HG03469 (cell line): ENCODE measurements around the gene TRIOBP.
"Not testable (repeated sequence)": the region's sequence is repeated elsewhere in the genome, so short reads cannot be mapped to it uniquely, and the experiment has no call there.

Source experiments
- ATAC-seq: cut with Tn5 transposase; IDR thresholded peaks from one replicate; pipeline ENCODE4 v1.9.1; 2021; ENCODE audit warnings: mild to moderate bottlenecking, moderate library complexity, moderate number of reproducible peaks; ENCODE audit not compliant: unreplicated experiment

The TRIOBP gene

DNA sequence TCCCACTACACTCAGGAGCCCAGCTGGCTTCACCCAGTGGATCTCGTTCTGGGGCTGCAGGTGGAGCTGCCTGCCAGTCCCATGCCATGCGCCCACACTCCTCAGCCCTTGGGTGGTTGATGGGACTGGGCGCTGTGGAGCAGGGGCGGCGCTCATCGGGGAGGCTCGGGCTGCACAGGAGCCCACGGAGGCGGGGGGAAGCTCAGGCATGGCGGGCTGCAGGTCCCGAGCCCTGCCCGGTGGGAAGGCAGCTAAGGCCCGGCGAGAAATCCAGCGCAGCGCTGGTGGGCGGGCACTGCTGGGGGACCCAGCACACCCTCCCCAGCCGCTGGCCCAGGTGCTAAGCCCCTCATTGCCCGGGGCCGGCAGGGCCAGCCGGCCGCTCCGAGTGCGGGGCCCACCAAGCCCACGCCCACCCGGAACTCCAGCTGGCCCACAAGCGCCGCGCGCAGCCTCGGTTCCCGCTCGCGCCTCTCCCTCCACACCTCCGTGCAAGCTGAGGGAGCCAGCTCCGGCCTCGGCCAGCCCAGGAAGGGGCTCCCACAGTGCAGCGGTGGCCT lies 21.0 kb downstream of the TRIOBP start:
- not testable (repeated sequence) for ATAC-seq

DNA sequence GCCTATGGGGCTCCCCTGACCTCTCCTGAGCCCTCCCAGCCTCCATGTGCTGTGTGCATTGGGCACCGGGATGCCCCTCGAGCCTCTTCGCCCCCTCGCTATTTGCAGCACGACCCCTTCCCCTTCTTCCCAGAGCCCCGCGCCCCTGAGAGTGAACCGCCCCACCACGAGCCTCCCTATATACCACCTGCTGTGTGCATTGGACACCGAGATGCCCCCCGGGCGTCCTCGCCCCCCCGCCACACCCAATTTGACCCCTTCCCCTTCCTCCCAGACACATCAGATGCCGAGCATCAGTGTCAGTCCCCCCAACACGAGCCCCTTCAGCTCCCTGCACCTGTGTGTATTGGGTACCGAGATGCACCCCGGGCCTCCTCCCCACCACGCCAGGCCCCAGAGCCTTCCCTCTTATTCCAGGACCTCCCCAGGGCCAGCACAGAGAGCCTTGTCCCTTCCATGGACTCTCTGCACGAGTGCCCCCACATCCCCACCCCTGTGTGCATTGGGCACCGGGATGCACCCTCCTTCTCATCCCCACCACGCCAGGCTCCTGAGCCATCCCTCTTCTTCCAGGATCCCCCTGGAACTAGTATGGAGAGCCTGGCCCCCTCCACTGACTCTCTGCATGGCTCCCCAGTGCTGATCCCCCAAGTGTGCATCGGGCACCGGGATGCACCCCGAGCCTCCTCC lies 28.8 kb downstream of the TRIOBP start:
- no peak for ATAC-seq

DNA sequence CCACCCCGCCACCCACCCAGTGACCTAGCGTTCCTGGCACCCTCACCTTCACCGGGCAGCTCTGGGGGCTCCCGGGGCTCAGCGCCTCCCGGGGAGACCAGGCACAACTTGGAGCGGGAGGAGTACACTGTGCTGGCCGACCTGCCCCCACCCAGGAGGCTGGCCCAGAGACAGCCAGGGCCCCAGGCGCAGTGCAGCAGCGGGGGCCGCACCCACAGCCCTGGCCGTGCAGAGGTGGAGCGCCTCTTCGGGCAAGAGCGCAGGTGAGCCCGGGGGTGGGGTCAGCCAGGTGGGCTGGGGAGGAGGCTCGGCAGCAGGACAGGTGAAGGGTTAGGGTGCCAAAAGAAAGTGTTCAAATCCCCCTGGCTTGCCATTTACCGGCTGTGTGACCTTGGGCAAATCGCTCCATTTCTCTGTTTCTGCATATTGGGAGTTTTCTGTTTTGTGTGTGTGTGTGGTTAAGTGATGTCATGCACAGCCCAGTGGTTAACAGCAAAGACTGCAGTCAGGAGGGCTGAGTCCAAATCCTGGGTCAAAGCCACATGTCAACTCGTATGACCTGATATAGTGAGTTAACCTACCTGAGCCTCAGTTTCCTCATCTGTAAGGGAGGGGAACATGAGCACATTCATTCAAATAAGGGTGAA lies 29.5 kb downstream of the TRIOBP start:
- no peak for ATAC-seq

DNA sequence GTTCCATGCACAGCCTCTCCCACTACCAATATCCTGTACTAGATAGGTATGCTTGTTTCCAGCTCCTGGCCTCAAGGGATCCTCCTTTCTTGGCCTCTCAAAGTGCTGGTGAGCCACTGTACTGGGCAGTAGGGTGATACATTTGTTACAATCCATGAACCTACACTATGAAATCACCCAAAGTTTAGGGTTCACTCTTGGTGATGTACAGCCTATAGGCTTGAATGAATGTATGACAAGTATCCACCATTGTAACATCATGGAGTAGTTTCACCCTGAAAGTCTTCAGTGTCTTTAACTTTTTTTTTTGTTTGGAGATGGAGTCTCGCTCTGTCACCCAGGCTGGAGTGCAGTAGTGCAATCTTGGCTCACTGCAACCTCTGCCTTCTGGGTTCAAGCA lies 31.8 kb downstream of the TRIOBP start:
- no peak for ATAC-seq

DNA sequence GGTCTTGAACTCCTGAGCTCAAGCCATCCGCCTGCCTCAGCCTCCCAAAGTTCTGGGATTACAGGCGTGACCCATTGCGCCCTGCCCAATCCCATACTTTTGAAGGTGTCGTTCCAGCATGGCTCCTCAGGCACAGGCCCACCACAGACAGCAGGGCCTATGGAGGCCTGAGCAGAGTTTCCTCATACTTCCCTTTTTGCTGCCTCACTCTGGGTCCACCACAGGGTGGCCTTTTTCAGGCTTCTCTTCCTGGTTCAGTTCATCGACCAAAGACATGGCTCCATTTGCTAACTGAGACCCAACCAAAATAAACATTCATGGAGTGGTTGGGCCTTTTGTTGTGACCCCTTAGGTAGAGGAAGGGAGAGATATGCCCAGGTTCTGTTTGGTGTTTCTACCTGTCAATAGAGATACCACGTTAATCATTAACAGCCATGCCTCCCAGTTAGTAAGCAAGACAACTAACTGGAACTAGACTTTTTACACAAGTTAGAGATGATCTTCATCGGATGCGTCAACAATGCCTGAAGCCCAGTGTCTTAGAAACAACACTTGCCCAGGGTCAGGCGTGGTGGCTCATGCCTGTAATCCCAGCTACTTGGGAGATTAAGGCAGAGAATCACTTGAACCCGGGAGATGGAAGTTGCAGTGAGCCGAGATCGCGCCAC lies 35.1 kb downstream of the TRIOBP start:
- no peak for ATAC-seq

DNA sequence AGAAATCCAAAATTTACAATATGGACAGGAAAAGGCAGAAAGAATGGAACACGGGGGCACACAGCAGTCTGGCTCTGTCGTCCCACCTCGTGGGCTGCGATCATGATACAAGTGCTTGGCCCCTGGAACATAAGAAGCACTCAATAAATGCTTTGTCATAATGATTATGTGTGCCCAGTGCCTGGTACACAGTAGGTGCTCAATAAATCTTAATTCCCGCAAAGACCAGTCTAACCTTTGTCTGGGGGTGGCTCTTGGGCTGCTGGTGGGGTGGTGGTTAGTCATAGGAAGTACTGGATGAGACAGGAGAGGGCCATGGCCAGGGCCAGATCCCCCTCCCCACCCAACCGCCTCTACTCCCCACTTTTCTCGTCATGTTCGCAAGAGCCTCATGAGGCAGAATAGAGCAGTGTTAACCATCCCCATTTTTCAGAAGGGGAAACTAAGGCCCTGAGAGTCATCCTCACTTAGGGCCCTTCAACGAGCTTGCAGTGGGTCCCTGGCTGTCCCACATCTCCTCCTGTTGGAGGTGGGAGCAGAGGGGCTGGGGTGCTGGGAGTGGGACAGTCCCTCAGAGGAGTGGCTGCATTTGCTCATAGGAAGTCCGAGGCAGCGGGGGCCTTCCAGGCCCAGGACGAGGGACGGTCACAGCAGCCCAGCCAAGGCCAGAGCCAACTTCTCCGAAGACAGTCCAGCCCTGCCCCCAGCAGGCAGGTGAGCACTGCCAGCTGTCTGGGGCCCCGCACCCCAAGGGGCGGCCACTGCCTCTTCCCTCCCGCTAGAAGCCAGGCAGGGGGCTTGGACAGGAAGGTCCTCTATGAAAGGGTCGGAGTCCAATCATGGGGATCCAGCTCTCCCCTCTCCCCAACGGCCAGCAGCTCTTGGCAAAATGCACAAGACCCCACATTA lies 36.1 kb downstream of the TRIOBP start:
- no peak for ATAC-seq

DNA sequence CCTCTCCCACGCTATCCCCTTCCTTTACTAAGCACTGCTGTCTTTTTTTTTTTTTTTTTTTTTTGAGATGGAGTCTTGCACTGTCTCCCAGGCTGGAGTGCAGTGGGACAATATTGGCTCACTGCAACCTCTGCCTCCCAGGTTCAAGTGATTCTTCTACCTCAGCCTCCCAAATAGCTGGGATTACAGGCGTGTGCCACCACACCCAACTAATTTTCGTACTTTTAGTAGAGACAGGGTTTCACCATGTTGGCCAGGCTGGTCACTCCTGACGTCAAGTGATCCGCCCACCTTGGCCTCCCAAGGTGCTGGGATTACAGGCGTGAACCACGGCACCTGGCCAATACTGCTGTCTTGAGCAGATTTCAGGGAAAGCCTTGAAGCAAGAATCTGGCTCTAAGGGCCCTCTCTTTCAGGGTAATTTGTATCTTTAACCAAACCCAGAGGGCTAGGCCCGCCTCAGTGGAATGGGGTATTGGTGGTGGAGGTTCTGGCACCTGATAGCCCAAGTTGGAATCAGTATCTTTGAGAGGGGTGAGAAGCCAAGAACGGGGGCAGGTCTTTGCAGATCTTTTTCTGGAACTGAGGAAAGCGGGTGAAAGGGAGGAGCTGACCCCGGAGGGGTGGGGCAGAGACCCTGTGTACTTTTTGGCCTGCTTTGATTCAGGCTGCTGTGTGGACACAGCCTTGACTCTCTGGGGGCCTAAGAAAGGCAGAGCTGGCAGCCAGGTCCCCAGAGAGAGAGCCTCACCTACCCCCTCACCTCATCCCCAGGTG lies 37.0 kb downstream of the TRIOBP start:
- ATAC-seq, result no peak

DNA sequence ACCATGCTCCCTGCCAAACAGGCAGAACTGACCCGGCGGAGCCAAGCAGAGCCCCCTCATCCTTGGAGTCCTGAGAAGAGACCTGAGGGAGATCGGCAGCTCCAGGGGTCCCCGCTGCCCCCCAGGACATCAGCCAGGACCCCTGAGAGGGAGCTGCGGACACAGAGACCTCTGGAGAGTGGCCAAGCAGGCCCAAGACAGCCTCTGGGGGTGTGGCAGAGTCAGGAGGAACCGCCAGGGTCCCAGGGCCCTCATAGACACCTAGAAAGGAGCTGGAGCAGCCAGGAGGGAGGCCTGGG lies 37.5 kb downstream of the TRIOBP start:
- ATAC-seq, result no peak

DNA sequence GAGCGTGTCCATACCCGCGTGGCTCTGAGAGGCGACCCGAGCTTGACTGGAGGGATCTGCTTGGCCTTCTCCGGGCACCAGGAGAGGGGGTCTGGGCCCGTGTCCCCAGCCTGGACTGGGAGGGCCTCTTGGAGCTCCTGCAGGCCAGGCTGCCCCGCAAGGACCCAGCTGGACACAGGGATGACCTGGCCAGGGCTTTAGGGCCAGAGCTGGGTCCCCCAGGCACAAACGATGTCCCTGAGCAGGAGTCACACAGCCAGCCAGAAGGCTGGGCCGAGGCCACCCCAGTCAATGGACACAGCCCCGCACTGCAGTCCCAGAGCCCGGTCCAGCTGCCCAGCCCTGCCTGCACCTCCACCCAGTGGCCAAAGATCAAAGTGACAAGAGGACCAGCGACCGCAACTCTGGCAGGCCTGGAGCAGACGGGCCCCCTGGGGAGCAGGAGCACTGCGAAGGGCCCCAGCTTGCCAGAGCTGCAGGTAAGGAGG lies 38.2 kb downstream of the TRIOBP start:
- ATAC-seq, result no peak

DNA sequence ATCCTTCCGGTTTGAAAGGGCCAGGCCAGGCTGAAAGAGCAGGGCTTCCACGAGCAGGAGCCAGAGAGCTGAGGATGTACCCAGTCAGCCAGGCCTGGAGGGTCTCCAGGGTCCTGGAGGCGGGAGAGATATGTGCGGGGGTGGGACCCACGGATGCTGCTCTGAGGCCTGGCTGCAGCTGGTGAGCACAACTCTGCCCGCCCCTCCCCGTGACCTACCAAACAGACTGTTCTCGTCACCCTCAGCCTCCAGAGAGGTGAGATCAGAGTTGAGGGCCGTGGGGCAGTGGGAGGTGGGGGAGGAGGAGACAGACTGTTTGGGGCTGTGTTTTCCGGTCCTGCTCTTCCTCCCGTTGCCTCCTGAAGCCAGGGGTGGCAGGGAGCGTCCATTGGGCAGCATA lies 42.2 kb downstream of the TRIOBP start:
- no peak for ATAC-seq

DNA sequence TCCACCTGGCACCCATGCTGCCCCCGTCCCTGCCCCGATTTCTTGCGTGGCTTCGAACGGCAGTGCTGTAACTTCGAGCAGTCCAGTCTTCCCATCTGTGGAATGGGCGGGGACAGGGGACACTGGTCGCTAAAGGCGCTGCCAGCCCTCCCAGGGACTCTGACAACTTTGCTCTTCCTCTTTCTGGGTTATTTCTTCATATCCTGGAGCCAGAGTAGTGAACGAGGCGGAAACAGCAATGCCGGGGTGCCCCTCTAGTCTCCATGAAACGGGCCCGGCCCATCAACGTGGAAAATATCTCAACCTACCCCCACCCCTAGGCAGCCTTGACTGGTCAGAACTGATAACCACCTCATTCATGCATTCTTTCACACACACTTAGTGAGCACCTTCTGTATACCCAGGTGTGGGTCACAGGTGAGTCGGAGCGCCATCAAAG lies 42.8 kb downstream of the TRIOBP start:
- no peak for ATAC-seq

DNA sequence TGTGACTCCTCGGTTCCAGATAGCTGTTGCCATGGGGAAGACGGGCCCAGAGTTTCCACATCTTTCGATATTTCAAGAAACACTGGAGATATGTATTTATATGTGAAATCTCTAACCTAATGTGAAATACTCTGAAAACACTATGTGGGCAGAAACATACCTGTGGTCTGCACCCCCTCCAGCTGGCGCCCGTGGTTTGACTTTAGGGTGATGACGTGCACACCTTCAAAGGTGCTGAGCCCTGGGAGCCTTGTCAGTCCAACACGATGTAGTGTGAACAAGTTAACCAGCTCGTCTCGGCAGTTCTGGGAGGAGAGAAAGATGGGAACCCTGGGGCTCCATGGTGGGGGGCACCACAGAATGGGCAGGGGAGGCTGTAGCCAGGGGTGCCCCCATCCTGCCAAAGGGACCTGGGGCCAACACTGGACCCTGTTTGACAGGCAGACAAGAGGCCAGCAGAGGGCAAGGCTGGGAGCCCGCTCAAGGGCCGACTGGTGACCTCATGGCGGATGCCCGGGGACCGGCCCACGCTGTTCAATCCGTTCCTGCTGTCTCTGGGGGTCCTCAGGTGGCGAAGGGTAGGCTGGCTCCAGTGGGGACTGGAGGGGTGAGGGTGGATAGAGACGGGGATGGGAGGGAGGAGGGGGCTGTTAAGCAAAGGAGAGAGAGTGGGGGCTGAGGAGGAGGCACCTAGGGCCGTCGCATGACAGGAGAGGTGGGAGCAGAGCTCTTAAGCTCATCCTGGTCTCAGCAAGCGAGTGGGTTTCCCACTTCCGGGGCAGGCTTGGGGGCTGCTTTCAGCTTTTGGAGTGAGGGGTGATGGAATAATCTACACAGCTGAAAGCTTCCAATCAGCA lies 43.8 kb downstream of the TRIOBP start:
- ATAC-seq, result no peak

DNA sequence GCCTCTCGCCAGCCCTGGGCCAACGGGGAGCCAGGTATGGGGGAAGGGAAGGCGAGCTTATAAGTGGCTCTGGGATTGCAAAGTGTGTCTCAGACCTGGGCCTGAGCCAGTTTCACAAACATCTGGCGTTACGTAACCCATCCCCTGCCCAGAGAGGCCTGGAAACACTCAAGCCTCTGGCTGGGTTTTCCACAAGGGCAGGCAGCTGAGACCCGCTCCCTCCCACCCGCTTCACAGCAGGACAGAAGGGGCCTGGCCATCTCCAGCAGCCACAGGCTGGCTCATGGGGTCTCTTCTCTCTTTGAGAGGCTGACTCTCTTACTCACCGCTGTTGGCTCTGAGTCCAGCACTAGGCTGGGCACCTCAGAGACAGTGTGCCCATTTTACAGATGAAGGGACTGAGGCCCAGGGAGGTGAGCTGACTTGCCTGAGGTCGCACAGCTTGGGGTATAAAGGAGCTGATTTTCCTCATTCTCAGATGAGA lies 44.5 kb downstream of the TRIOBP start:
- ATAC-seq, result no peak

DNA sequence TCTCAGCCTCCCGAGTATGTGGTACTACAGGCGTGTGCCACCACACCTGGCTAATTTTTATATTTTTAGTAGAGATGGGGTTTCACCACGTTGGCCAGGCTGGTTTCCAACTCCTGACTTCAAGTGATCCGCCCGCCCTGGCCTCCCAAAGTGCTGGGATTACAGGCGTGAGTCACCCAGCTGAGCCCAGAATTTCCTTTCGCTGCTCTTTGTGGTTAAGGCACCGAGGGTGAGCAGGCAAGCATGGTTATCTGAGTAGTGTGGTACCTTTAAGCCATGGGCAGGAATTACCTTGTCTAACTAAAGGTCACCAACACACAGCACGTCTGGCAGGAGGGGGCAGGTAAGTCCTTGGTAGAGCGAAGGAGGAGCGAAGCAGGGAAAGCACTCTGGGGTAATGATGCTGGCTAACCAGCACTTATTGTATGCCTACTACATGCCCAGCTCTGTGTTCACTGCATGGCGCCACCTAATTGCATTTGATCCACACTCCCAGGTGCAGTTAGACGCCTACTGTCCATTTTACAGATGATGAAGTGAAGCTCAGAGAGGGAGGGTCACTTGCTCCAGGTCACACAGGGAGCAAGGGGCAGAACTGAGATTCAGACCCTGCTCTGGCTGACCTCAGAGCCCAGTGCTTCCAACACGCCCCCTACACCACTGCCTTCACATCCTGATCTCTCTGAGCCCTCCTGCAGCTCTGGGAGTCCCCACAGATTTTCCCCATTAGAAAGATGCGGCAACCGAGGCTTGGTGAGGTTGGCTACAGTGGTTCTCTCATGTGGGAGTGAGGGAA lies 45.7 kb downstream of the TRIOBP start:
- no peak for ATAC-seq

DNA sequence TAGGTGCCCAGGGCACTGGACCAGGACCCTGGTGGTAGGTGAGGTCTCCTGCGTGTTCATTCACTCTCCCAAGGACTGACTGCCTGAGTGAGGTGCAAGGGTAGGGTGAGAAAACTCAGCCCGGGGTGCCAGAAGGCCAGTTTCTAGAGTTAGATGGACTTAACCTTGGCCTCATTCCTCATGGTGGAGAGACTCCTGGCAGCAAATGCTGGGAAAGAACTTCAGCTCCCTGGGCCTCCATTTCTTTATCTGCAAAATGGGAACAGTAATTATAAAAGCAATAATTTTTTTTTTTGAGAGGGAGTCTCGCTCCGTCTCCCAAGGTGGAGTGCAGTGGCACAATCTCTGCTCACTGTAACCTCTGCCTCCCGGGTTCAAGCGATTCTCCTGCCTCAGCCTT lies 47.7 kb downstream of the TRIOBP start:
- no peak for ATAC-seq

DNA sequence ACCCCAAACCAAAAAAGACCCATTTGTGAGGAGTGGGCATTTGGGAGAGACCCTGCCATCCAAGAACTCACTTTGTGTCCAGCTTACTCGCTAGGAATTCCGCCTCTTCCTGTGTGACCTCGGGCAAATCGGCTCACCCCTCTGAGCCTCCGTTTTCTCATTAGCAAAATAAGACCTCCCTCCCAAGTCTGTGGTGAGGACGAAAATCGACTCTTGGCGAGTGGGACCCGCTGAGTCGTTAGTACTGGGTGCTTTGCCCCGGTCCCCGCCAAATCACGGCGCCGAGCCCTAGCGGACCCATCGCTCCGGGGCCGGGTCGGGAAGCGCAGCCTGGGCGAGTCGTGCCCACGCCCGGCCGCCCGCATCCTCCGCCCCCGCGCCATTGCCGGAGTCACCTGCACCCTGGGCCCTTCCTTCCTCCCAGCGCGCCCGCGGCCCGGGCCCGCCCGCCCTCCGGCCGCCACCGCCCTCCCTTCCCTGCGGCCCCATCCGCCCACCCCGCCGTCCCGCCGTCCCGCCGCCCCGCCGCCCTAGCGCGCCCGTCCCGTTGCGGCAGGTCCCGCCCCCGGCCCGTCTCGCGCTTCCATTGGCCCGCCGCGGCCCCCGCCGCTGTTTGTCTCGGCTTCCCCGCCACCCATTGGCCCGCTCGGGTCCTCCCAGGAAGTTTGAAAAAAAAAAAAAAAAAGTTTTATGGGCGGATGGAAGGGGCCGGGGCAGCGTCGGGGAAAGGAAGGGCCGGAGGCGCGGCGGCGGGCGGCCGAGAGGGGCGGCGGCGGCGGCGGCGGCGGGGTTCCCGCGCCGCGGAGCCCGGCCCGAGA lies 48.9 kb downstream of the TRIOBP start:
- no peak for ATAC-seq

DNA sequence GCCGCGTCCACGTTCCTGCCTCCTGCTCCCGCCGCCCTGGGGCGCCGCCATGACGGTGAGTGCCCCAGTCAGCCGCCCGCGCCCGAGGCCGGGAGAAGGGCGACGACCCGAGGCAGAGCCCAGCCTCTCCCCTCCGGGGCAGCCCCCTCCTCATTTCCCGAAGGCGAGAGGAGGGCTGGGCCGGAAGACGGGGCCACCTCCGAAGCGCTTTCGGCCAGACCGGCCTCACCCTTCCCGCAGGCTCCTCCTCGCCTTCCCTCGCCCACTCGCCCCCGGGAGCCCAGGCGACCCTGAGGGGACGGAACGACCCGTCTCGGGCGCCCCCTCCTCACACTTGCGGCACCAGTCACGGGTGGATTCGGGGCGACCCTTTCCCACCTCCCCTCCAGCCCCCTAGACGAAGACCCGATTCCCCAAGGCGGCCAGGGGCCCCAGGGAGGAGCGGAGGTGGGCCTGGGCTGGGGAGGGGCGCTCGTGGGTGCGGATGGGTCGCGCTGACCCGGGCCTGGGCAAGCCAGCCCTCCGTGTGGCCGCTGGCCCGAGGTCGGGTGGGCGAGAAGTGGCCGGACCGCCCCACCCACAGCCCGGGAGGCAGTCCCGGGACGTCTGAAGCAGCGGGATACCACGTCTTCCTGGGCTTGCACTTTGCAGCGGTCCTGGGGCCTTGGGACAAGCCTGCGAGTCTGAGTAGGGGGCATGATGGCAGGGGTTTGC lies 49.7 kb downstream of the TRIOBP start:
- ATAC-seq, result no peak
